Keratinocyte (primary cell): ENCODE measurements around the gene LSM3. TPM values are rescaled to one million over a fixed set of nuclear protein-coding genes. Genes with fewer than 3 reads are reported as not detected.

Experiments used
- DNase-seq: peaks from one replicate; pipeline ENCODE4 v3.0.0-alpha.2; 2011; ENCODE audit warnings: low read depth, missing footprints, low spot score
- FAIRE-seq: peaks from 2 replicates; lab custom pipeline; 2011; peaks lifted over from hg19 to GRCh38; lab: Jason Lieb, UNC
- H2AFZ ChIP-seq: 2 replicates; pipeline ENCODE4 v1.6.0; 2012; ENCODE audit warnings: low read length, control low read depth, inconsistent platforms; ENCODE audit not compliant: control insufficient read depth
- H3K27ac ChIP-seq: 2 replicates; pipeline ENCODE4 v1.5.1; 2011; ENCODE audit warnings: low read length; ENCODE audit not compliant: control insufficient read depth, insufficient read depth
- H3K27me3 ChIP-seq: 3 replicates; pipeline ENCODE4 v1.6.0; 2011; ENCODE audit warnings: low read length; ENCODE audit not compliant: control insufficient read depth, insufficient read depth; ENCODE audit errors: extremely low read depth
- H3K36me3 ChIP-seq, 2 experiments: 2 replicates in 1 of 2; 3 replicates in 1 of 2; pipeline ENCODE4 v1.5.1; 2011; ENCODE audit warnings: low read length in 2 of 2, mild to moderate bottlenecking in 1 of 2; ENCODE audit not compliant: control insufficient read depth in 2 of 2, insufficient read depth in 2 of 2; ENCODE audit errors: extremely low read depth in 1 of 2
- H3K4me1 ChIP-seq: 3 replicates; pipeline ENCODE4 v1.5.1; 2011; ENCODE audit warnings: low read length; ENCODE audit not compliant: control insufficient read depth, insufficient read depth; ENCODE audit errors: extremely low read depth
- H3K4me2 ChIP-seq: 3 replicates; pipeline ENCODE4 v1.6.0; 2011; ENCODE audit warnings: low read depth, low read length; ENCODE audit not compliant: control insufficient read depth, insufficient read depth; ENCODE audit errors: extremely low read depth
- H3K4me3 ChIP-seq, 3 experiments: fragments of 200-600 bp in 1 of 3; sonication (generic) in 1 of 3; 2 replicates in 2 of 3; 3 replicates in 1 of 3; pipeline ENCODE4 v1.5.1; 2011 to 2016; ENCODE audit warnings: low read length in 3 of 3, mild to moderate bottlenecking in 3 of 3, control low read depth in 2 of 3, inconsistent platforms in 1 of 3, low read depth in 1 of 3, mixed read lengths in 1 of 3, mixed run types in 1 of 3, moderate library complexity in 1 of 3; ENCODE audit not compliant: control insufficient read depth in 2 of 3, insufficient read depth in 2 of 3; ENCODE audit errors: extremely low read depth in 1 of 3
- H3K79me2 ChIP-seq: 2 replicates; pipeline ENCODE4 v1.6.0; 2012; ENCODE audit warnings: low read length; ENCODE audit not compliant: control insufficient read depth, insufficient read depth
- H3K9ac ChIP-seq: 3 replicates; pipeline ENCODE4 v1.6.0; 2011; ENCODE audit warnings: low read length; ENCODE audit not compliant: control insufficient read depth, insufficient read depth; ENCODE audit errors: extremely low read depth
- H3K9me1 ChIP-seq: 3 replicates; pipeline ENCODE4 v1.6.0; 2011; ENCODE audit warnings: low read length; ENCODE audit not compliant: control insufficient read depth, insufficient read depth; ENCODE audit errors: extremely low read depth
- H3K9me3 ChIP-seq: 2 replicates; pipeline ENCODE4 v1.5.1; 2012; ENCODE audit warnings: low read depth, low read length; ENCODE audit not compliant: control insufficient read depth
- H4K20me1 ChIP-seq: 3 replicates; pipeline ENCODE4 v1.6.0; 2011; ENCODE audit warnings: low read length; ENCODE audit not compliant: control insufficient read depth, insufficient read depth; ENCODE audit errors: extremely low read depth
- CTCF ChIP-seq, 3 experiments: IDR thresholded peaks in 1 of 3; conservative IDR thresholded peaks in 1 of 3; optimal IDR thresholded peaks in 1 of 3; 2 replicates in 2 of 3; 3 replicates in 1 of 3; pipeline versions ENCODE3 to v1.5.1; 2011; ENCODE audit warnings: low read length in 3 of 3, mild to moderate bottlenecking in 3 of 3, moderate library complexity in 2 of 3, control low read depth in 1 of 3, inconsistent platforms in 1 of 3; ENCODE audit not compliant: insufficient read depth in 2 of 3; ENCODE audit errors: extremely low read depth in 1 of 3
- EZH2 ChIP-seq: IDR thresholded peaks from one replicate; pipeline ENCODE4 v1.6.1; 2012; ENCODE audit warnings: inconsistent platforms, mild to moderate bottlenecking, low read length, moderate library complexity
- dilution Hi-C: fragments of 300-500 bp; cut with MboI; formaldehyde crosslinking; loops from one replicate; pipeline ENCODE4 v1.7.0; 2020; ENCODE audit warnings: low sequenced_read_pairs; ENCODE audit not compliant: extremely low pct_ligation_motif_present
- polyA plus RNA-seq, 5 experiments: library from polyadenylated mRNA; depleted of rRNA in 3 of 5; stranded (reverse) in 3 of 5; stranded (forward) in 1 of 5; unstranded in 1 of 5; fragments of >200 nt; gene quantifications; 1 replicate in 1 of 5; 2 replicates in 3 of 5; 3 replicates in 1 of 5; pipeline versions ENCODE4 v1.2.1 to v1.2.3, GENCODE V29; 2011 to 2012; ENCODE audit warnings: missing spikeins in 2 of 5, low read depth in 1 of 5, low replicate concordance in 1 of 5

The LSM3 gene
- polyA plus RNA-seq, 1 donor (not counting 4 experiments of a cell fraction or from before 2014, with no cell fraction given), result 26.1 TPM

- H3K9me3 ChIP-seq, result no peaks in the 10 kb centered on the region
- dilution Hi-C loops, result no loop called here
- H2AFZ ChIP-seq, result no peak overlapping the region
- TF ChIP-seq CTCF (optimal IDR thresholded peaks at IDR 0.05 in 1 of 3, IDR thresholded peaks at IDR 0.05 in 1 of 3, conservative IDR thresholded peaks at IDR 0.05 in 1 of 3; ENCODE audit: extremely low read depth in 1 of 3, insufficient read depth in 2 of 3, low read length in 3 of 3), result no peak
- no peak for TF ChIP-seq EZH2
- H3K4me1 ChIP-seq, result peaks cover 49% of the 10 kb centered on the region
- H3K4me2 ChIP-seq, result no peak overlapping the region
- no peak overlapping the region for H3K27ac ChIP-seq
- no peak for DNase-seq
- peaks cover 3% of the 10 kb centered on the region for H3K79me2 ChIP-seq
- H3K36me3 ChIP-seq, result peaks cover 38 to 66% of the 10 kb centered on the region in 2 experiments
- H3K4me3 ChIP-seq, result no peak overlapping the region
- H4K20me1 ChIP-seq, result peaks cover 2% of the 10 kb centered on the region
- no peaks in the 10 kb centered on the region for H3K27me3 ChIP-seq
- no peak for FAIRE-seq
- H3K9ac ChIP-seq, result no peak overlapping the region
- no peaks in the 10 kb centered on the region for H3K9me1 ChIP-seq
Observed at GRCh38 chr3:14138878-14139655, 39.5 kb upstream of the LSM3 start.

- H3K9ac ChIP-seq, result no peak overlapping the region
- no peak for FAIRE-seq
- H3K4me1 ChIP-seq, result peaks cover 54% of the 10 kb centered on the region
- peaks cover 31 to 59% of the 10 kb centered on the region in 2 experiments for H3K36me3 ChIP-seq
- H3K9me3 ChIP-seq, result no peaks in the 10 kb centered on the region
- dilution Hi-C loops, result no loop called here
- no peak for DNase-seq
- H3K27me3 ChIP-seq, result no peaks in the 10 kb centered on the region
- H3K9me1 ChIP-seq, result no peaks in the 10 kb centered on the region
- H3K79me2 ChIP-seq, result peaks cover 3% of the 10 kb centered on the region
- H3K27ac ChIP-seq, result no peak overlapping the region
- no peak overlapping the region for H3K4me2 ChIP-seq
- no peak overlapping the region for H2AFZ ChIP-seq
- H3K4me3 ChIP-seq, result no peak overlapping the region
- no peak for TF ChIP-seq EZH2
- no peak for TF ChIP-seq CTCF (optimal IDR thresholded peaks at IDR 0.05 in 1 of 3, IDR thresholded peaks at IDR 0.05 in 1 of 3, conservative IDR thresholded peaks at IDR 0.05 in 1 of 3; ENCODE audit: extremely low read depth in 1 of 3, insufficient read depth in 2 of 3, low read length in 3 of 3)
- peaks cover 2% of the 10 kb centered on the region for H4K20me1 ChIP-seq
Observed at GRCh38 chr3:14139771-14140170, 38.8 kb upstream of the LSM3 start.
